Activated CD4-positive, alpha-beta T cell treated with anti-CD3 and anti-CD28 coated beads for 24 hours (primary cell): ENCODE results near the gene TACR1.
"Not testable (repeated sequence)": the region's sequence is repeated elsewhere in the genome, so short reads cannot be mapped to it uniquely, and the experiment has no call there.

Experiments
- DNase-seq, 2 donors: peaks; one replicate each; pipeline ENCODE4 v3.0.0-alpha.2; 2020; ENCODE audit warnings: low read depth in 2 of 2

The TACR1 gene

GRCh38 chr2:75088791-75089190 lies 110.5 kb downstream of the TACR1 start:
- DNase-seq: no peak

- DNase-seq: no peak
Observed at GRCh38 chr2:75087736-75088135, 111.6 kb downstream of the TACR1 start.

- no peak for DNase-seq
Observed at GRCh38 chr2:75079575-75079974, 119.7 kb downstream of the TACR1 start.

GRCh38 chr2:75077909-75078308 lies 121.4 kb downstream of the TACR1 start:
- no peak for DNase-seq

GRCh38 chr2:75076088-75076487 lies 123.2 kb downstream of the TACR1 start:
- DNase-seq: no peak

- DNase-seq: no peak
Observed at GRCh38 chr2:75074708-75075107, 124.6 kb downstream of the TACR1 start.

- DNase-seq: no peak
Observed at GRCh38 chr2:75074228-75074627, 125.1 kb downstream of the TACR1 start.

- DNase-seq: no peak
Observed at GRCh38 chr2:75071766-75072165, 127.6 kb downstream of the TACR1 start.

GRCh38 chr2:75068546-75068945 lies 130.8 kb downstream of the TACR1 start:
- DNase-seq: no peak

- DNase-seq: no peak
Observed at GRCh38 chr2:75067506-75067905, 131.8 kb downstream of the TACR1 start.

- DNase-seq: no peak
Observed at GRCh38 chr2:75066121-75066902, 133.0 kb downstream of the TACR1 start.

GRCh38 chr2:75065402-75066008 lies 133.8 kb downstream of the TACR1 start:
- DNase-seq: no peak

GRCh38 chr2:75064691-75065396 lies 134.5 kb downstream of the TACR1 start:
- DNase-seq: peak; percentile 1 to 31

GRCh38 chr2:75063906-75064305 lies 135.4 kb downstream of the TACR1 start:
- no peak for DNase-seq

- DNase-seq: no peak
Observed at GRCh38 chr2:75058427-75058826, 140.9 kb downstream of the TACR1 start.

GRCh38 chr2:75057150-75057549 lies 142.2 kb downstream of the TACR1 start:
- not testable (repeated sequence) for DNase-seq

GRCh38 chr2:75055820-75056675 lies 143.3 kb downstream of the TACR1 start:
- no peak for DNase-seq

- DNase-seq: no peak
Observed at GRCh38 chr2:75055142-75055819, 144.0 kb downstream of the TACR1 start.

GRCh38 chr2:75054296-75054695 lies 145.0 kb downstream of the TACR1 start:
- DNase-seq: no peak

- no peak for DNase-seq
Observed at GRCh38 chr2:75053484-75054112, 145.7 kb downstream of the TACR1 start.
